ENCODE results near the gene SLC13A3. TPM values are rescaled to one million over a fixed set of nuclear protein-coding genes. Genes with fewer than 3 reads are reported as not detected.

SLC13A3 gene
- total RNA-seq, 1 donor from 2014 or later: 0.12 TPM

GRCh38 chr20:46580613-46581205 lies 70.5 kb downstream of the SLC13A3 start:
- intact Hi-C loops (cut with micrococcal nuclease): no loop called here

DNA sequence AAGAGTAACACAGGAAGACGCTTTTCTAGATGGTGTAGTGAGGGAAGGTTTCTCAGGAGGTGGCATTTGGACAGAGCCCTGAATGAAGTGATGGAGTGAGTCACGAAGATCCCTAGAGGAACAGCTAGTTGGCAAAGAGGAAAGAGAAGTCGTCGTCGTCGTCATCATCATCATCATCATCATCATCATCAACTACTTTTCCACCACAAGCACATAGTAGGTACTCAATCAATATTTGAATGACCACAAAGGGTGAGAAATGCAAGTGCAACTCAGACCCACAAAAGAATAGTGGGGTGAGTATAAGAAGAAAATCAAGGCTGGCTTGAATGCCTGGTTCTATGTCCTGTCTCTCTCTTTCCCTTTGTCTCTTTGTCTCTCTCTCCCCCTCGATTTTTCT lies 72.5 kb downstream of the SLC13A3 start:
- intact Hi-C loops (cut with micrococcal nuclease): no loop called here

GRCh38 chr20:46576774-46577395 lies 74.4 kb downstream of the SLC13A3 start:
- intact Hi-C loops (cut with micrococcal nuclease): no loop called here

- intact Hi-C loops (cut with micrococcal nuclease): no loop called here
These were observed 75.3 kb downstream of the SLC13A3 start for GRCh38 chr20:46575937-46576461.

DNA sequence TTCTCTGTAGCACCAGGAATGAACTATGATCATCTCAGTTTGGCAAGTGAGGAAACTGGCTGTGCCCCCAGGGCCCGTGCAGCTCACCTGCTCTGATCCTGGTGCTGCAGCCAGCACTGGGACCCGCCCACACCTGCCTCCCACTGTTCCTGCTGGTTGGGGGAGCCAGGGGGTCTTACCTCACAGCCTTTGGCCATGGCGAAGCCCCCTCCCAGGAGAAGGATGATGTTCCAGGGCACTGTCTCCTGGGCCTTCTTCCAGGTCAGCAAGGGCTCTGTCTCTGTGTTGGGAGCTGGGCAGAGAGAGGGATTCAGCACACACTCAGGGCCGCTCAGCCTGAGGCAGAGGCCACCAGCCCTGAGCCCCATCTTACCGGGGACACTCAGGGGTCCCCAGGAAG lies 75.9 kb downstream of the SLC13A3 start:
- intact Hi-C loops (cut with micrococcal nuclease): no loop called here

DNA sequence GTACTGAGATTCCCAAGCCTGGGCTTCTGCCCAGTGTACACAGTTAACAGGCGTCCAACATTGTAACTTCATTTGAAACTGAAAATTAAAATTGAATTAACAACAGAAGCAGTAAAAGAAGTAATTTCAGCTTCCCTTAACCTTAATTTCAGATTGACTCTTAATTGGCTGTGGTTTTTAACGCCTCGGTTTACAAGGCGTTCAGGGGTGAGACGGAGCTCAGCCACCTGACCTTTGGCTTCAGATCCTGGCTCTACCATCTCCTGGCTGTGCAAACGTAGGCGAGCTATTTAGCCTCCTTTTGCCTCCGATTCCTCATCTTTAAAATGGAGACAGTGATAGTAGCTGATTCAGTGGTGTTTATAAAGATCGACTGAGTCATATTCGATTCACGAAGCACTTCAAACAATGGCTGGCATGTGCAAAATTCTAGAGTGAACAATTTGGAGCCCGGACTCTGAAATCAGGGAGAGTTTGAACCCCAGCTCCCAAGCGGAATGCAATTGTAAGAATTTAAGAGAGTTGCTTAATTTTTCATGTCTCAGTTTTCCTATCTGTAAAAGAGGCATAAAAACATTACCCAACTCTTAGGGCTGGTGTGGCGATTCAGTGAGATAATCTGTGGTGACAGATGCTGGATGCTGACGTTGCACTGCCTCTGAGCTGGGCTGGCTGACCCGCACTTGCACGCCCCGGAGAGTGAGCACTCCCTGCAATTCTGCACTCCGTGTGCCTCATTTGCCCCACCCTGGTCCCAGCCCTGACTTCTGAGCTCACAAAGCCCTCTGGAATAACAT lies 77.3 kb downstream of the SLC13A3 start:
- intact Hi-C loops (cut with micrococcal nuclease): no loop called here

GRCh38 chr20:46573234-46573633 lies 78.0 kb downstream of the SLC13A3 start:
- intact Hi-C loops (cut with micrococcal nuclease): no loop called here

DNA sequence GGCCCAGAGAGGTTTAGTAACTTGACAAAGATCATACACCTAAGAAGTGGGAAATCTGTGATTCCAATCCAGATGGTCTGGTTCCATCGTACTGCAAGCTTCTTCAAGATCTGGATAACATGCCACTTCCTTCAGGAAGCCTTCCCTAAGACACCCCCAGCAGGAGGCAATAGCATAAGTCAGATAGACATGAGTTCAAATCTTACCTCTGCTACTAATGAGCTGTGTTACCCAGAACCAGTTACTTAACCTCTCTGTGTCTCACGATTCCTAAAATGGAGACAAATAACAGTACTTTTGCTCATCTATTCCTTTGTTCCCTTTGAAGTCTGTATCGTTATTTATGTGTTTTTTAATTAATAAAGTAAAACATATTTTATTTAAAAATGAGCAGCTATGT lies 78.5 kb downstream of the SLC13A3 start:
- intact Hi-C loops (cut with micrococcal nuclease): no loop called here

- intact Hi-C loops (cut with micrococcal nuclease): no loop called here
These were observed 79.1 kb downstream of the SLC13A3 start for GRCh38 chr20:46572153-46572552.

- intact Hi-C loops (cut with micrococcal nuclease): no loop called here
These were observed 79.8 kb downstream of the SLC13A3 start for GRCh38 chr20:46571418-46571817.

DNA sequence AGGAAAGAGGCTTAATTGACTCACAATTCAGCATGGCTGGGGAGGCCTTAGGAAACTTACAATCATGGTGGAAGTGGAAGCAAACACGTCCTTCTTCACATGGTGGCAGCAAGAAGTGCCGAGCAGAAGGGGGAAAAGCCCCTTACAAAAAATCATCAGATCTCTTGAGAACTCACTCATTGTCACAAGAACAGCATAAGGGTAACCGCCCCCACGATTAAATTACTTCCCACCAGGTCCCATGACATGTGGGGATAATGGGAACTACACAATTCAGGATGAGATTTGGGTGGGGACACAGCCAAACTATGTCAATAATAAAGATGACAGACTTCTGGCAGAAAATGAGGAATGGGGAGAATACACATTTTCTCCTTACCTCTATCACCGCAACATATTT lies 80.3 kb downstream of the SLC13A3 start:
- intact Hi-C loops (cut with micrococcal nuclease): no loop called here

DNA sequence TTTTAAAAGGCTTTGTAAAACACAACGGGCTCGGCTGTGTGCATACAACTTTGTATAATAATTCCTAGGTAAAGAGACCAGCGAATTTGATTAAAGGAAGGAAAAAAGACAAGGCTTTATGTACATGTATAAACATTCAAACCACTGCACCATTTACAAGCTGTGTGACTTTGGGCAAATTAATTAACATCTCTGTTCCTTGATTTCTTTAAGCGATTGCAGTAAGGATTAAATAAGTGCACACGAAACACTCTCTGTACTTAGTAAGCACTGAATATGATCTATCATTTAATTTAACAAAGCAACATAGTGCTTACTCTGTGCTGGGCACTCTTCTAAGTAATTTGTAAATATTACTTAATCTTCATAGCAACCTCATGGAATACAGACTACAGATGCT lies 81.3 kb downstream of the SLC13A3 start:
- intact Hi-C loops (cut with micrococcal nuclease): no loop called here

- intact Hi-C loops (cut with micrococcal nuclease): no loop called here
These were observed 82.6 kb downstream of the SLC13A3 start for GRCh38 chr20:46568570-46569129.

DNA sequence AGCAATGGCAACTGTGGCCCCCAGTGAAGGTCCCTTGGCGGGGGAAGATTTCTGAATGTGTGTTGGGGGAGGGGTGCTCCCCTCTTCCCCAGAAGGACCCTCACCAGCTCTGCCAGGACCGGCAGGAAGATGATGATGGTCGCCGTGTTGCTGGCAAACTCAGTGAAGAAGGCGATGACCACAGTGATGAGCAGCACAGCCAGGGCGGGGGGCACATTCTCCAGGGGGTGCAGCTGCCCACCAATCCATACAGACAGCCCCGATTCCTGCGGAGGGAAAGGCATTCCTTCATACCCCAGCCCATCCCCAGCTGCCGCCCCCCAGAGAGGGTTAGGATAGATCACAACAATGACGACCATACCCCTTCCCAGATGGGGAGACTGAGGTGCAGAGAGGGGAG lies 85.1 kb downstream of the SLC13A3 start:
- intact Hi-C loops (cut with micrococcal nuclease): no loop called here

GRCh38 chr20:46564241-46564957 lies 86.9 kb downstream of the SLC13A3 start:
- intact Hi-C loops (cut with micrococcal nuclease): no loop called here

- intact Hi-C loops (cut with micrococcal nuclease): loop anchor here (2.0 kb wide), 1 partner anchor 125 kb away; the partner anchor contains the start of gene TP53RK
These were observed 87.4 kb downstream of the SLC13A3 start for GRCh38 chr20:46563860-46564221.

DNA sequence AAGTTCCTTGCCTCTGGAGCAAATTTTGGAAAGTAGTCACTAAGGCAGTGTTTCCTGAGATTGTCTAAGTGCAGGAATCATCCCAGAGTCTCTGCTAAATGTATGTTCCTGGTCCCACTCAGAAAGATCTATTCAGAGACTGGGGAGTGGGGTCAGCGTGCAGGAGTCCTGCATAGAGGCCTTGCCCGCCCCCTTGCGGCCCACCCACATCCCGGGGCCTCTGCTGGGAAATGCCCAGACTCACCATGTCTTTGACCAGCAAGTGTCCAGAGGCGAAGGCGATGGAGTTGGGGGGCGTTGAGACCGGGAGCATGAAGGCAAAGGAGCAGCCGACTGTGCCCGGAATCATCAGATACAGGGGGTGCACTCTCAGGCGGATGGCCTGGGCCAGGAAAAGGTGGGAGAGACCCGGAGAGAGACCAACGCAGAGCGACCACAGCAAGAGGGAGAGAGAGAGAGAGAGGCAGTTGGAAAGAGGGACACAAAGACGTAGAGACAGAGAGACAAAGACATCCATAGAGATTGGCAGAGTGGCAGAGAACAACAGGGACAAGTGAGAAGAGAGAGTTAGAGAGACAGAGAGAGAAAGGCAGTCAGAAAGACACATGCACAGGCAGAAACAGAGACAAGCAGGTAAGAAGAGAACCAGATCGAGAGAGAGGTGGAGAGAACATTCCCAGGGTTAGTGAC lies 87.9 kb downstream of the SLC13A3 start:
- intact Hi-C loops (cut with micrococcal nuclease): loop anchor here (2.0 kb wide), 1 partner anchor 125 kb away; the partner anchor contains the start of gene TP53RK

- intact Hi-C loops (cut with micrococcal nuclease): loop anchor here (1.0 to 2.0 kb wide), 5 partner anchors 9 to 126 kb away; partner anchors contain the start of gene TP53RK
These were observed 88.7 kb downstream of the SLC13A3 start for GRCh38 chr20:46562373-46563169.

DNA sequence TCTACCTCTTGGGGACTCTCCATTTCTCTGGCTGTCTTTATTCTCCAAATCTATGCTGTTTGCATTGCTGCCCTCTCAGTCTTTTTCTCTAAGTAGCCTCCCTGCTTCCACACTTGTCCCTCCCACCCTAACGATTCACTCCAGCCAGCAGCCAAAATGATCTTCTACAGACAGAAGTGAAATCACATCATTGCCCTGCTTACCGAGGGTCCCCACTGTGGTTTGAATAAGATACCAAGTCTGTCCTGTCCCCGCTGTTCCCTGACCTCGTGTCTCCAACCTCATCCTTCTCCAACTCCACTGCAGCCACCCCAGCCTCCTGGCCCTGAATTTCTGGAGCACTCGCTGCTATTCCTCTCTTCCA lies 89.3 kb downstream of the SLC13A3 start:
- intact Hi-C loops (cut with micrococcal nuclease): loop anchor here (1.0 to 2.0 kb wide), 5 partner anchors 9 to 127 kb away; partner anchors contain the start of gene TP53RK

Data from T-helper 1 cell treated with Interleukin-12 subunit alpha and Interleukin-12 subunit beta and Interleukin-4 antibody, amounts not matched to agents 30 ng/mL and 1 ng/mL, for 36 hours (primary cell).